Fibroblast of lung (primary cell): ENCODE measurements around the gene FADS6.
A peak's percentile ranks its signal among the peaks of the same experiment; 100 is the strongest.

Experiments
- CTCF ChIP-seq, 2 donors: IDR thresholded peaks in 1 of 2; conservative IDR thresholded peaks in 1 of 2; 1 replicate in 1 of 2; 2 replicates in 1 of 2; pipeline ENCODE4 v1.5.1; 2011 to 2012; ENCODE audit warnings: low read length in 2 of 2, control low read depth in 1 of 2, inconsistent platforms in 1 of 2, low read depth in 1 of 2, mild to moderate bottlenecking in 1 of 2
- EZH2 ChIP-seq: IDR thresholded peaks from 2 replicates; pipeline ENCODE4 v1.5.1; 2012; ENCODE audit warnings: low read length, control low read depth, mild to moderate bottlenecking; ENCODE audit errors: missing control alignments

- no peak for TF ChIP-seq CTCF (conservative IDR thresholded peaks at IDR 0.05 in 1 of 2, IDR thresholded peaks at IDR 0.05 in 1 of 2; ENCODE audit: low read depth in 1 of 2, low read length in 2 of 2)
- TF ChIP-seq EZH2: peak; percentile 87
These were observed 32.4 kb downstream of the FADS6 start for GRCh38 chr17:74860872-74861661.
